HG02938 (cell line): ENCODE measurements around the gene SLC22A1.

Source experiments
- ATAC-seq: cut with Tn5 transposase; IDR thresholded peaks from one replicate; pipeline ENCODE4 v1.9.1; 2021; ENCODE audit warnings: mild to moderate bottlenecking, moderate library complexity; ENCODE audit not compliant: unreplicated experiment

SLC22A1 gene

GRCh38 chr6:160167604-160168399 is 46.2 kb downstream of the SLC22A1 start:
- no peak for ATAC-seq

DNA sequence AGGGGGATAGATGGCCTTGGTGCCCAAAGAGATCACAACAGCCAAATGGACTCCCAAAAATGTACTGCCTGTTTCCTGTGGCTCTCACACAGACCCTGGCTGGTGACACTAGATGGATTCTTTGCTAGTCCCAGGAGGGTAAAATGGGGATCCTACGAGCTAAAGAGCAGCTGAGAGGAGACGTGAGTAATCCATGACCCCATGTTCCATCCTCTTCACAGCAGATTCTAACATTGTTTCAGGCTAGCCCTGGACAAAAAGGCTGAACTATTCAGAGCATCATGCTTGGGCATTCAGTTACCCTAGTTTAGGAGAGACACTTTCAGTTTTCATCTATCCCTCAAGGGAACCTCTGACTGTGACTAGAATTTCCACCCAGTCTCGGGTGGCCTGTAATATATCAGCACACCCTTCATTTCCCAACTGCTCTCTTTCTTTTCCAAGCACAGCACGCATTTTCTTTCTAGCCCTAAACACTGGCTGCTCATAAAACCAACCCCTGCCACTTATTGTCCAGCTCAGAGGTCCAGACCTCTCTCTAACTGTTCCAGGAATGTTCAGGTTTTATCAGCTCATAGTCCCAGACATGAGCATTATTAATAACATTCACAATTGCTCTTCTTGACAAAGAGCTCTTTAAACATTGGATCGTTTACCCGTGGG is 48.5 kb downstream of the SLC22A1 start:
- ATAC-seq, result no peak

DNA sequence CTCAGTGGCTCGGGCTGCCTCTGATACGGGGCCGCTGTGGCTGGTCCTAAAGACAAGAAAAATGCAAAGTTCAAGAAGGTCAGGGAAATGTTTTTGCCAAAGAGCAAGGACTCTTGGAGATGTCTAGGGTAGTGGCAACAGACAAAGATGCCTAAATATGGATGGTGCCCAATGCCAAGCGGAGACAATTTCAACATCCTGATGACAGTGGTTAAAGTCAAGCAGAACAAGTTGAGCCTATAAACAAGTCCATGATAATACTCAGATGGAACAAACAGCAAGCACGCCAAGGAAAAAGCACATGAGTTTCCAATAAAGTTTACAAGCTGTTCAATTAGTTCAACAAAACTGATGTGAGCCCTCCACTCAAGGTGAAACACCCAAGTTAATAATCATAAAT is 51.1 kb downstream of the SLC22A1 start:
- ATAC-seq, result no peak

DNA sequence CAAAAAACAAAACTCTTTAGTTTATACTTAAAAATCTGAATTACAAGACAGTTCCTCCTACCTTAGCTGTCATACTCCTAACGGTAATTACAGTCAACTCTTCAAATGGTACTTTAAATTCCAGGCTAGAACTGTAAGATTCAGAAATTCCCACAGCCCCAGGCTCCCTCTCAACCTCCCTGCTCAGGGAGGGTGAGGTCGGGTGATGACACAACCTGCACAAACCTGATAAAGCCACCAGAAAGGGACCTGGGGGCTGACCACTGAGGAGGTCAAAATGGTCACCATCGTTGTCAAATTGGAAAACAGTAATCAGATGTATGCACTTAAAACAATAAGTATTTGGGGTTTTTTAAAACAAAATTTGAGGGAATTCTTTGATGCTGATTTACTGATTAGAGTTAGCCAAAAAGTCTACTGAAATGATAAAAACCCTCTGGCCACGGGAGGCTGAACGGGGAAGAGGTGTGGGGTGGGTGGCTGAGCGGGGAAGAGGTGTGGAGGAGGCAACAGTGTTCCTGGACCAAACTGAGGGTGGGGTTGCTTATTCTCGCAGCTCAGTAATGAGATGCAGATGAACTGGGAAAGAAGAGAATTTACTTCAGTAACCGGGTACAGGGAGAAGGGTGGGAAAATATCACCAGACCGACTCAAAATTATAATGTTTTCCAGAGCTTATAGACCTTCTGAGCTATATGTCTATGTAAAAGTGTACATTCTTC is 52.4 kb downstream of the SLC22A1 start:
- ATAC-seq, result no peak

- ATAC-seq, result no peak
These were observed 53.1 kb downstream of the SLC22A1 start for GRCh38 chr6:160174681-160175080.

GRCh38 chr6:160177220-160177619 is 55.6 kb downstream of the SLC22A1 start:
- ATAC-seq, result no peak

GRCh38 chr6:160178271-160178670 is 56.7 kb downstream of the SLC22A1 start:
- no peak for ATAC-seq

DNA sequence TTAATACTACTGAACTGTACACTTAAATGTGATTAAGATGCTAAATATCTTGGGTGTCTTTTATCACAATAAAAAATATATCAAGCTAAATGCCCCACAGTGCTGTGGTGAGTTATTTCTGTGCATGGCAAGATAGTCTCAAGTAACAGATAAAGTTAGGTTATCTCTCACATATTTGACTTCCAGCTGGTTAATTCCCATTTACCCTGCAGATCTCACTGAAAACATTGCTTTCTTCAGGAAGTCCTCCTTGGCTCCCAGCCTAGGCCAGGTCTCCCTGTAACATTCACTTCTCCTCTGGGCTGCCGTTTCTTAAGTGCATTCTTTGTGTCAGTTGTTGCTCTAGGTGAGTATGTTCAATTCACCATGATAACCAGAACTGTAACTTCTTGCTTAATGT is 59.1 kb downstream of the SLC22A1 start:
- no peak for ATAC-seq

DNA sequence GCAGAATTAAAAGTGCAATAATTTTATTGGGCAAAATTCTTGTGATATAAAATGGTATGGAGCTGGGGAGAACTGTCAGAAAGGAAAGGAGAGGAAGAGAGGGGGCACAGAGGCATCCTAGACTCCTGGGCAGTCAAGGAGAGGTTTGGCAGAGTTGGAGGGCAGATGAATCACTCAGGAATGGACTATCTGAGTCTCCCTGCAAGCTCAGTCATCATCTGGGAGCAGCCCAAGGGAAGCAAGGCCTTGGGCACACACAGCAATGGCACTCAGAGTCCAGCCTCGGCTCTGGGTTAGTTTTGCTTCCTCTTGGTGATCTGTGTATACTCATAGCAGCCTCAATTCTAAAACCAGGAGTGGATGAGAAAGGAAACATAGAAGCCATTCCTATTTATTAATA is 67.2 kb downstream of the SLC22A1 start:
- ATAC-seq, result no peak

DNA sequence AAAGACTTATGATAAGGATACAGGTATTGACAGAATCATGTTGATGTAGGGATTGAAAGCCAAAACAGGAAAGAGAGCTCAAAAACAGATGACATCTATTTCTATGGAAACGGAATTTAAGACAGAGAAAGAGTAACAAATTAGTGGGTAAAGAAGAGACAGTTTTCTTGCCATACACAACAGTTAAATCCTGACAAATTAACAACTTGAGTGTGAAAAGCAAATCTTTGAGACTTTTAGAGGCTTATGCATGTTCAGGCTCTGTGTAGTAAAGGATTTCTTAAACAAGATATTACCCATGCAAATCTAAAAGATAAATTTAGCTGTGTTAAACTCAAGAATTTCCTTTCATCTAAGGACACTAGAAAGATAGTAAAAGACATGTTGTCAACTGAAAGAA is 68.5 kb downstream of the SLC22A1 start:
- ATAC-seq, result no peak

- ATAC-seq, result no peak
These were observed 69.4 kb downstream of the SLC22A1 start for GRCh38 chr6:160190973-160191372.

DNA sequence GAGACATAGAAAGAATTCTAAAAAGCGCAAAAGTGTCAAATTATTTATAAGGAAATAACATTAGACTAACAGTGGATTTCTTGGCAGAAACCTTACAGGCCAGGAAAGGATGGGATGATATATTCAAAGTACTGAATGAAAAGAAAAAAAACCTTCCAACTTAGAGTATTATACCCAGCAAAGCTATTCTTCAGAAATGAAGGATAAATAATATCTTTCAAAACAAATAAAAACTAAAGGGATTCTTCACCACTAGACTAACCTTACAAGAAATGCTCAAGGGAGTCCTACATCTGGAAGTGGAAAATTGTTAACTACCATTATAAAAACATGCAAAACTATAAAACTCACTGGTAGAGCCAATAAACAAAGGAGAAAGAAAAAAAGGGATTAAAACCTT is 71.2 kb downstream of the SLC22A1 start:
- ATAC-seq, result no peak

DNA sequence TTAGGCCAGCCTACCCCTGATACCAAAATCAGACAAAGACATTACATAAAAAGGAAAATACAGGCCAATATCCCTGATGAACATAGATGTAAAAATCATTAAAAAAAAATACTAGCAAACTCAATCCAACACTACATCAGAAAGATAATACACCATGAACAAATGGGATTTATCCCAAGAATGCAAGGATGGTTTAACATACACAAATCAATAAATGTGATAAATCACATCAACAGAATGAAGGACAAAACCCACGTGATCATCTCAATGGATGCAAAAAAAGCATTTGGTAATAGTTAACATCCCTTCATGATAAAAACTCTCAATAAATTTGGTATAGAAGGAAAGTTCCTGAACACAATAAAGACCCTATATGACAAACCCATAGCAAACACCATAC is 73.2 kb downstream of the SLC22A1 start:
- ATAC-seq, result no peak

GRCh38 chr6:160197662-160198061 is 76.0 kb downstream of the SLC22A1 start:
- no peak for ATAC-seq

GRCh38 chr6:160198606-160199211 is 77.1 kb downstream of the SLC22A1 start:
- ATAC-seq, result peak; percentile 96

- ATAC-seq, result no peak
These were observed 79.4 kb downstream of the SLC22A1 start for GRCh38 chr6:160201061-160201460.

DNA sequence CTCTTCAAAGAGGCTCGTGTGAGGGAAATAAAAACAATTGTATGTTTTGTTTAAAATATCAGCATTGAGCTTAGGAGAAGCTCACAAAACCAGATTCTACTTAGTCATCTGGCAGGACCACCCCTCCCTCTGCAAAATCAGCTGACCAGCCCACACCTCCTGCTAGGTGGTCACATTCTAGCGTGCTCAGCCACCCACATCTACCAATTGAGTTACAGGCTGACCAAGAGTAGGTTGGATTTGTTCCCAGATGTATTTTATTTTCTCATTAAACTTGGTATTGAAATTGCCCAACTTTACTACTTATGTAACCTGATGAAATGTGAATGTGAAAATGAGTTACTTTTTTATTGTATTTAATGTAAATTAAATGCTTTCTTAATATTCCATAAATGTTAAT is 80.8 kb downstream of the SLC22A1 start:
- ATAC-seq, result no peak

GRCh38 chr6:160203076-160203475 is 81.5 kb downstream of the SLC22A1 start:
- no peak for ATAC-seq

DNA sequence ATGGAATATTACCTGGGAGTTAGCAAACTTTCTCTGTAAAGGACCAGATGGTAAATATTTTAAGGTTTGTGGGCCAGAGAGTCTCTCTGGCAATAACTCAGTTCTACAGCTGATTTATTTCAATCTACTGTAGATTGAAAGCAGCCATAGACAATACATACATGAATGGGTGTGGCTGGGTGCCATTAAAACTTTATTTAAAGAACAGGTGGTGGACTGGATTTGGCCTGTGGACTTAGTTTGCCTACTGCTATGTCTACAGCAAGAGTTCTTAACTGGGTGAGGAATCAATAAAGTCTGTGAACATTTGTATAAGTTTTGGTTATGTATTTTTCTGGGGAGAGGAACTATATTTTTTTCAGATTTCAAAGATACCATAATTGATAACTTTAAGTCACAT is 81.9 kb downstream of the SLC22A1 start:
- ATAC-seq, result no peak

DNA sequence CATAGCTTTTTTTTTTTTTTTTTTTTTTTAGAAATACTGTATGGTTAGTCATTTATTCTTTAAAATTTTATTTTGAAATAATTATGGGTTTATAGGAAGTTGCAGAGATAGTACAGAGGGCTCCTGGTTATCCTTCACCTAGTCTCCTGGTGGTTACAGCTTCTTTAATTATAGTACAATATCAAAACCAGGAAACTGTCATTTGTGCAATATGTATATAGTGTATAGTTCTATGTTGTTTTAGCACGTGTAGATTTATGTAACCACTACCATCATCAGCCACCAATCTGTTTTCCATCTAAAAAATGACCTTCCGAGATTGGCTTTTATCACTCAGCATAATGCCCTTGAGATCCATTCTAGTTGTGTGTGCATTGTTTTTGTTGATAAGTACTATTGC is 82.3 kb downstream of the SLC22A1 start:
- ATAC-seq, result no peak

- no peak for ATAC-seq
These were observed 83.1 kb downstream of the SLC22A1 start for GRCh38 chr6:160204710-160205109.

DNA sequence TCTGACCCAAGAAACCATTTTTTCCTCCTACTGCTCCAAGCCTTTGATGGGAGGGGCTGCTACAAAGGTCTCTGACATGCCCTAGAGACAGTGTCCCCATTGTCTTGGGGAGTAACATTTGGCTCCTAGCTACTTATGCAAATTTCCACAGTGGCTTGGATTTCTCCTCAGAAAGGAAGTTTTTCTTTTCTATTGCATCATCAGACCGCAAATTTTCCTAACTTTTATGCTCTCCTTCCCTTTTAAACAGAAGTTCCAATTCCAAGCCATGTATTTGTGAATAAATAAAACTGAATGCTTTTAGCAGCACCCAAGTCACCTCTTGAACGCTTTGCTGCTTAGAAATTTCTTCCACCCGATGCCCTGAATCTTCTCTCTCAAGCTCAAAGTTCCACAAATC is 86.0 kb downstream of the SLC22A1 start:
- ATAC-seq, result no peak
